H1 (cell line): Measurements from ENCODE around the gene GNB5.

Experiments
- ATF3 ChIP-seq: IDR thresholded peaks from 2 replicates; pipeline ENCODE4 v1.6.1; 2011; ENCODE audit warnings: low read depth, mild to moderate bottlenecking, low read length; ENCODE audit not compliant: insufficient read depth
- BCL11A ChIP-seq, 2 experiments: IDR thresholded peaks; one replicate each; pipeline ENCODE4 v1.6.1; 2011; ENCODE audit warnings: low read depth in 2 of 2, low read length in 2 of 2, mild to moderate bottlenecking in 2 of 2
- CTCF ChIP-seq, 3 experiments: IDR thresholded peaks; 1 replicate in 2 of 3; 2 replicates in 1 of 3; pipeline versions ENCODE4 v1.5.1 to v1.6.1; 2011; ENCODE audit warnings: low read length in 3 of 3, mild to moderate bottlenecking in 3 of 3, inconsistent platforms in 2 of 3, low read depth in 1 of 3, moderate library complexity in 1 of 3; ENCODE audit not compliant: insufficient read depth in 1 of 3; ENCODE audit errors: control extremely low read depth in 1 of 3
- EZH2 ChIP-seq: fragments of 200-600 bp; sonication (generic); IDR thresholded peaks from 2 replicates; pipeline ENCODE4 v1.7.1; 2012; ENCODE audit warnings: low read depth, mild to moderate bottlenecking, moderate library complexity, low read length, inconsistent platforms; ENCODE audit not compliant: severe bottlenecking
- HDAC2 ChIP-seq, 2 experiments: fragments of 300-600 bp in 1 of 2; sonication (generic) in 1 of 2; IDR thresholded peaks; 2 replicates each; pipeline ENCODE4 v1.6.1; 2011 to 2012; ENCODE audit warnings: low read depth in 2 of 2, low read length in 2 of 2, mild to moderate bottlenecking in 2 of 2, moderate library complexity in 2 of 2, borderline replicate concordance in 1 of 2, inconsistent platforms in 1 of 2
- HDAC6 ChIP-seq: IDR thresholded peaks from one replicate; pipeline ENCODE4 v1.7.1; 2012; ENCODE audit warnings: low read depth, mild to moderate bottlenecking, inconsistent platforms, low read length, moderate library complexity
- JUND ChIP-seq: IDR thresholded peaks from 2 replicates; pipeline ENCODE4 v1.6.1; 2011; ENCODE audit warnings: mild to moderate bottlenecking, improper control_type of control experiment, low read length
- POLR2A ChIP-seq, 2 experiments: IDR thresholded peaks; 1 replicate in 1 of 2; 2 replicates in 1 of 2; pipeline ENCODE4 v1.6.1; 2011; ENCODE audit warnings: low read depth in 2 of 2, low read length in 2 of 2, mild to moderate bottlenecking in 2 of 2; ENCODE audit errors: control extremely low read depth in 1 of 2
- POLR2AphosphoS5 ChIP-seq: IDR thresholded peaks from 2 replicates; pipeline ENCODE4 v1.6.1; 2011; ENCODE audit warnings: low read depth, low read length
- SIX5 ChIP-seq: IDR thresholded peaks from 2 replicates; pipeline ENCODE4 v1.6.1; 2011; ENCODE audit warnings: mild to moderate bottlenecking, low read depth, low read length
- SUZ12 ChIP-seq: fragments of 200-600 bp; sonication (generic); IDR thresholded peaks from 2 replicates; pipeline ENCODE4 v1.6.1; 2012; ENCODE audit warnings: mild to moderate bottlenecking, inconsistent platforms, low read length, moderate library complexity, mixed read lengths

DNA sequence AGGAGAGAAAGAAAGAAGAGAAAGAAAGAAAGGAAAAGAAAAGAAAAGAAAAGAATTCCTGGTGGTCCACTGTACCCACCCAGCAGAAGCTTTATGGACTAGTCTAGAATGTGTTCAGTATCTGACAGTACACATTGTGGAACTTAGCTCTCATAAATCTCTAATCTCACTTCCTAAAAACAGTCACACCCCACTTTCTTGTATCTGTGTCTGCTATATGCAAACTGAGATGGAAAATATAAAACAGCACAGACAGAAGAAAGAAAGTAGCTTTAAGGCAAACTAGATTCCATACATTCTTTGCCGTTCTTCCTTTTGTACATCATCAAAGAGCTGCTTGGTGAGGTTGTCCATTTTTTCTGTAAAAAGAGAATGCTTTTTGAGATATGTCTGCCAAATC, 41.1 kb upstream of the GNB5 start:
- TF ChIP-seq ATF3 (no peak), EZH2 (no peak), JUND (no peak), BCL11A (IDR thresholded peaks at IDR 0.05; ENCODE audit: low read depth in 2 of 2, low read length in 2 of 2) (no peak), SUZ12 (no peak), POLR2A (IDR thresholded peaks at IDR 0.05; ENCODE audit: control extremely low read depth in 1 of 2, low read depth in 2 of 2, low read length in 2 of 2) (no peak), HDAC2 (IDR thresholded peaks at IDR 0.05; ENCODE audit: borderline replicate concordance in 1 of 2, low read depth in 2 of 2, low read length in 2 of 2) (no peak), SIX5 (no peak), CTCF (IDR thresholded peaks at IDR 0.05; ENCODE audit: control extremely low read depth in 1 of 3, insufficient read depth in 1 of 3, low read depth in 1 of 3, low read length in 3 of 3) (no peak), HDAC6 (no peak), POLR2AphosphoS5 (no peak)
